GM12874 (cell line): ENCODE data around the gene ADAMTS10.
A peak's percentile ranks its signal among the peaks of the same experiment; 100 is the strongest.

Experiments used
- CTCF ChIP-seq: IDR thresholded peaks from 2 replicates; pipeline ENCODE4 v1.5.1; 2011; ENCODE audit warnings: low read depth, mild to moderate bottlenecking, control low read depth, low read length, moderate library complexity; ENCODE audit not compliant: insufficient read depth

The ADAMTS10 gene

GRCh38 chr19:8600064-8600463 lies 10.5 kb downstream of the ADAMTS10 start:
- no peak for TF ChIP-seq CTCF

GRCh38 chr19:8596168-8596567 lies 14.3 kb downstream of the ADAMTS10 start:
- no peak for TF ChIP-seq CTCF

- TF ChIP-seq CTCF: no peak
These were observed 14.9 kb downstream of the ADAMTS10 start for GRCh38 chr19:8595651-8596050.

GRCh38 chr19:8593931-8594330 lies 16.6 kb downstream of the ADAMTS10 start:
- no peak for TF ChIP-seq CTCF

- no peak for TF ChIP-seq CTCF
These were observed 18.1 kb downstream of the ADAMTS10 start for GRCh38 chr19:8592231-8593009.

- TF ChIP-seq CTCF: no peak
These were observed 21.3 kb downstream of the ADAMTS10 start for GRCh38 chr19:8589177-8589714.

GRCh38 chr19:8585894-8586750 lies 24.4 kb downstream of the ADAMTS10 start:
- TF ChIP-seq CTCF: peak; percentile 67
